Stimulated activated CD4-positive, alpha-beta T cell treated with anti-CD3 and anti-CD28 coated beads, TNF-alpha, amount 100 ng/mL, for 48 hours (primary cell): Measurements from ENCODE around the gene DNM3.

Experiments used
- DNase-seq, 3 donors: peaks; one replicate each; pipeline ENCODE4 v3.0.0-alpha.2; 2020; ENCODE audit warnings: low read depth in 3 of 3

The DNM3 gene

DNA sequence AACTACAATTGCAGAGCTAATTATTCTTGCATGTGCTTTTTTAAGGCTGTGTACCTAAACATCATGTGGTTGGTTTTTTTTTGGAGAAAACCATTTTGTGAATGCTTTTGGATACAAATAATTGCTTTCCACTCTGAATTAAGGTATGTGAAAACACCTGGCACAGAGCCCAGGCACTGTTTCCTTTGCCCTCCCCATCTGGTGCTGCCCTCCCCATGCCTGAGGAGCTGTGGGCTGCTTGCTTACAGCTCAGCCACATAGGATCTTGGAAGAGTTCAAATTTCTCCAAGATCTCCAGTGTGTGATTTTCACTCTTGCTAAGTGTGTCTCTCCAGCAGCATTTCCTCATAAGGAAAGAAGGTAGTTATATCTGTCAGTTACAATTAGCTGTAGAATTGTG is 27.8 kb downstream of the DNM3 start:
- DNase-seq, result no peak

DNA sequence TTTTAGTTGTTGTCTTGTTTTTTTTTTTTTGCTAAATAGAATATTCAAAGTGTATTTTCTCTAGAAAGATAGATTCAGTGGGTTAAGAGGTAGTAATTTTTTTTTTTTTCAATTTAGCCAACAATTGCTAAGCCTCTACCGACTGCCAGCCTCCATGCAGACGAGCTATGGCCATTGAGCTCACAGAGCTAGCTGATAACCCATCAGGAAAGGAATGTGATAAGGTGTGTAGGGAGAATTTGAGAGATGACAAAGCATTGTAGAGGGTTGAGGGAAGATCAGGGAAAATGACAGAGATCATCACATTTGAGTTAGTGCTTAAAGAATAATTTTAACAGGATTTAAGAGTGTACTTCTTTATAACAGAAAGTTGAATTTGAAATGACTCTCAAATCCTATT is 30.6 kb downstream of the DNM3 start:
- no peak for DNase-seq

DNA sequence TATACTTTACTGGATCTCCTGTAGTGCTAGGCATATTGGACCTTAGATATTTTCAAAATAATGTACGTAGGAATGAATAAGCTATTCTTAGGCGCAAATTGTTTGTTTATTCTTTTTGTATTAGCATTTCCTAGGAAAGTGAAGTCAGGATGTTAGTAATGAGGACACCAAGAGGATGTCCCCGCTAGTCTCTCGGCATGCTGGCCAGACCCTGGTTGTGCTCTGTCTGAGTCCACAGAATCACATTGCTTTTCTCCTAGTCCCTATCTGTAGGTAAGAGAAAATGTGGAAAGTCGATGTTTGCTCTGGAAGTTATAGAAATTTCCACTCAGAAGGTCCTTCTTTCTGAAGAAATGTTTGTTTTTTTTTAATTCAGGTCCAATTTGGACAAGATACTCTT is 31.1 kb downstream of the DNM3 start:
- no peak for DNase-seq

DNA sequence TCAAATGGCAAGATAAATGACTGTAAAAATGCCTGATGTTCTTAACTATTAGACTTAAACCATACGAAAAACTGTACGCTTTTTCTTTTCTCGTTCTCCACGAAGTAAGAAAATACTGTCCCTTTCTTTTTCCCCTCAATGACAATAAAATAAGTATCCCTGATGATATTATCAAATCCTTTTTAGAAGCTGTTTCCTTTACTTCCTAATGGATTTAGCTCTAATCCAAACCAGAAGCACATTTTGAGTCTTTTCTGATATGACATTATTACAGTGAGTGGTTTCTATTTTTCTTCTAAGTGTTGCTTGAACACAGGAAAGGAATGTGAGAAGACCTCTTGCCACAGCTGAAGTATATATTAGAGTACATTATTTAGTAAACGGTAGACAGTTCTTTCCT is 32.4 kb downstream of the DNM3 start:
- DNase-seq, result no peak

DNA sequence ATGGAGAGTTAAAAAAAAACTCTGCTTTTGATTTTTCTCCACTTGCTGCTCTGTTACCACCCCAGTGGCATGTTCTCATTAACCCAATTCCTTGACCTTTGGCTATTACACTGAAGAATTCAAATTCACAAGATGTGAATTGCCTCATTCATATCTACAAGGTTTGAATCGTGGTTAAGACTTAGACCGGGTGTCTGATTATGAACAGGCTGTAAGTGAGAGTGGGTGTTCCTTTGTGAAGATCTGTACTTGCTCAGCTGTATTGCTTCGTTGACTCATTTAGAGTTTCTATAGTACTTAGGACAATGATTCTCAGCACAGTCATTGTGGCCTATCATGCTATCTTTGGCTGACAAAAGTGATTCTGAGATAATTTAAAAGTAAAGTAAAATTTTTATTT is 36.4 kb downstream of the DNM3 start:
- no peak for DNase-seq

DNA sequence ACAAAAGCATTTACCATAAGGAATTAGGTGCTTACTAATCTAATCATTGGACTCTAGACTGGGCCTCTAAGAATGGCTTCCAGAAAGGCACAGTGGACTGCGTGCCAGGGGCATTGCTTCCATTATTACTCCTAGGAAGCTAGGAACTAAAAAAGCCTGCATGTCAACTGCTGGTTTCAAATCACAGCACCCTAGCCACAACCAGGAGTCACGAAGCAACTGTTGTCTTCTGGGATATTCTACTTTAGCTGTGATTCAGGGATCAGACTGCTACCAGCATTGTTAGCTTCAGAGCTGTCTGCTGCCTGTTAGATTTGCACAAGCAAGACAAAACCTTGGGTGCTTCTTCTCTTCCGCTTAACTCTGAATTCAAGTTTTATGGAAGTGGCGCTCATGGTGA is 38.3 kb downstream of the DNM3 start:
- DNase-seq, result no peak

DNA sequence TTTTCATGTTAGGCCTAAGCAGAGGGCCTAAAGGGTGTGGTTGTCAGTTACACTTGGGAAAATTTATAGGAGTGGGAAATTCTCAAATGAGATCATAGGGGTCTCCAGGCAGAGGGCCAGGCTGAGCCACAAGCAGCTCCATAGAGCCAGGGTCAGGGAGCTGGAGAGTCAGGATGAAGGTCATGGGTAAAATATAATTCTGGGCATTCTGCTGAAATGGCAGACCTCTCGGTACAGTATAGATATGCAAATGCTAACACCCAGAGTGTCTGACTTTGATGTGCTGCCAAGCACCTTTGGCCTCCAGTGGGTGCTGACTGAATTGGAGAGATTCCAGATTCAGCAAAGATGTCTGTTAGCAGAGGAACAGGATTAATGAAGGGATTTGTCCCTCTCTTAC is 40.1 kb downstream of the DNM3 start:
- no peak for DNase-seq

DNA sequence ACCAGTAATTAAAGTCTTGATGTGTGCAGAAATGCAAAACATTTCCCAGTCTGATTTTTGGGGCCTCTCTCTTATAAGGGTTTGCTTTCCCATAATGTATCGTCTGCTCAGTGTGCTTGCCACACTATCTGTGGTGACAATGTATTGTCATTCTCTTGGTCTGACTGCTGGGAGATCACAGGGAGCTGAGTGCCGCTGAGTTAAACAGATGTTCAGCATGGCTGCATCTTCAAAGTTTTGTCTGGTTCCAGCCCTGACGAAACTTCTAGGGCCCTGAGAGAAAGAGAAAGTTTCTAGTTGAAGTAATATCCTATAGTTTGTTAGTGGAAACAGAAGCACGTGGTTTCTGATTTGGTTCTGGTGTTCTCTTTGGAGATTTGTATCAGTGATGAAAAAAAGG is 42.6 kb downstream of the DNM3 start:
- peak in 1 of 3 donors; percentile 27 for DNase-seq

DNA sequence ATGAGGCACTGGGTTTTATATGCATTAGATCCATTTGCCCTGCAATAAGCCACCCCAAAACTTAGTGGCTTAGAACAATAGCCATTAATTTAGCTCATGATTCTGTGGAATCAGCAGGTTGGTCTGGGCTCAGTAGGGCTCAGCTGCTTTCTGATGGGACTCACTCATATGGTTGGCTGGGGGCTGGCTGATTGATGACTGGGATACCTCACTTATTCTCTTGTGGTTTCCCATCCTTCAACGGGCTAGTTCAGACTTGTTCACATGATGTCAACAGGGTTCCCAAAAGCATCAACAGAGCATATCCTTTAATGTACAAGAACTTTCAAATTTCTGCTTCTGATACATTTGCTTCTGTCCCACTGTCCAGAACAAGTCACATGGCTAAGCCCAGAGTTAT is 43.2 kb downstream of the DNM3 start:
- DNase-seq, result no peak

DNA sequence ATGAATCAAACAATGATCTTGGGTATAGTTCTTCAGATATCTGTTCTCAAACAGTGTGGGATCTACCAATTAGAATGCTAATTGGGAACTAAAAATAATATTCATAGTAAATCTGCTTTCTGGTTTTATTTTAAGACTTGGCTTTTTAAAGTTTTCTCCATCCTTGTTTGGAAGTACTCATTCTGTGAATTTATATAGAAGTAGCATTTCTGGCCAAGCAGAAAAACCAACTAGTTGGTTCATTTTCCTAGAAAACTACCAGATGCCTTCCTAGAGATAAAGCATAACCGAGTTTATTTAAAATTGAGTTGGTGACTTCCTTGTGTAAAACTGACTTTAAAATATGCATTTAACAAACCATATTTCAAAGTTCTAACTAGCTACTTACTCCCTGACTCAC is 48.8 kb downstream of the DNM3 start:
- DNase-seq, result no peak

DNA sequence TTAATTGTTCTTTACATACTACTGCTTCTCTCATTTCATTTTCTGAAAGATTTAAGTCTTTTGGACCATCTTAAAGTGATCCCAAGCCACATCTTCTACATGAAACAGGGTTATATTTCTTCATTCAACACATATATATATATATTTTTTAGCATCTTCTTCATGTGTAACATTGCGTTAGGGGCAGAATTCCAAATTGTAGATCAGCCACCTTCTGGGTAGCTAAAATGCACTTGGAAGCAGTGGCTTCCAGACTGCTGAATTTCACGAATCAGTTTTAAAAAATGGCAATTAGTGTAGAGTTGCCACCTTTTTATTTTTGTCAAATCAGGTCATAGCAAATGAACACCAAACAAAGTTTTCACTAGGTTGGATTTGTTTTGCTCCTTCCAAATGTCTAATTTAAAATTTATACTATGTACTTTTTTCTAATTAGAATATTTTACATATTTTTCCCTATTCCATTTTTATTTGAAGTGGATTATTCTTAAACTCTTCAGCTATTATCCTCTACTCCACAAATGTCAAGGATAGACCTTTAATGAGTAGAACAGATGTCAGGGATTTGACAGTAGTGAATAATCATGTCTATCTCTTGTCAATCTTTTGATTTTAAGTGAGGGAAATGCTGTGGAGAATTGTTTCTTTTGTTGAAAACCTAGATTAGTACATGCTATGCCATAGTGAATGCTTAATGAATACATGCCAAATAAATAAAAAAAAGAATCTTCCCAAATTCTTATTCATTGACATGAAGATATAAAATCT is 55.8 kb downstream of the DNM3 start:
- no peak for DNase-seq

DNA sequence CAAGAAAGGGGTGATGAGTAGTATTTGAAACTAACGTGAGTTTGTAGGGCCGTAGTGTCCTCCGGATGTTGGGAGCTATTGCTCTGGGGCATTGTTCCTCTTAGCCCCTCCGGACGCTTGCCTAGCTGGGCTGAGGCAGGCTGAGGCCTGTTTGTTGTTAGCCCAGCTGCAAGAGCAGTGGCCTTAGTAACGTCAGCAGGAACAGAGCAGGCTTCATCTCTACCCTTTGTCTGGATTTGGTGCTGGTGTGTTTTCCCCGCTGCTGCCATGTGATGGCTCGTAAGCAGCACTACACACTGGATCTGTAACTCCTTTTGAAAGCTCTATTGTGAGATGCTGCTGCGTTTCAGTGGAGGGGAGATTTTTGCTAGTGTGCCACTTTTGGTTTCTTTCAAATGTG is 57.6 kb downstream of the DNM3 start:
- no peak for DNase-seq

DNA sequence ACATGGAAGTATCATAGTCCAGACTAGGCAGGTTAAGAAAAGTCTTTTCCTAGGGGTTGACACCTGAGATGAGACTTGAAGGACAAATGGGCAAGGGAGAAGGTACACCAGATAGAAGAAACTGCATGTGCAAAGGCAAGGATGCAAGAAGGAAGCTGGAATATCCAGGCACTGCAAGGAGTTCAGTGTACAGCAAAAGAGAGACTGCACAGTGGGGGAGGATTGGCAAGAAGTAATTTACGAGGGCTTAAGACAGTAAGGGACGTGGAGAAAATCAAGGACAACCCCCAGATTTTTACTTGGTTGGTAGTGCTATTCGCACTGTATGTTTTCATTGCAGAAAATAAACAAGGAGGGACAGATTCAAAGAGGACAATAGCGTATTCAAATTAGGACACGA is 58.5 kb downstream of the DNM3 start:
- no peak for DNase-seq

DNA sequence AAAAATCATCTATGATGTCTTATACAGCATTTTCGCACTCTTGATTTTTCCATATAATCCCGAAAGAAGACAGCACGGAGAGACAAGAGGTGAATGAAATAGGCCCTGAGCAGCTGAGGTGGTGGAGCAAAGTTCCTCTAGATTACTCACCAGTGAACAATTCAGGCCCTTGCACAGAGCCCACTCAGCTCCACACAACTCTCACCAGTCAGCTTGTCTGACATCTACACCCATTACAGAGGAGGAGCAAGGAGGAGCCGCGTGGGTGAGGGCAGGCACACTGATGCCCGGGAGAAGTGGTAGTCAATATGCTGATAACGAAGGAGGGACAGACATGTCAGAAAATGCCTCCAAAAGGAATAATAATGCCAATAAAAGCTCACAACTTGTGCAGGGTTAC is 59.9 kb downstream of the DNM3 start:
- DNase-seq, result no peak

DNA sequence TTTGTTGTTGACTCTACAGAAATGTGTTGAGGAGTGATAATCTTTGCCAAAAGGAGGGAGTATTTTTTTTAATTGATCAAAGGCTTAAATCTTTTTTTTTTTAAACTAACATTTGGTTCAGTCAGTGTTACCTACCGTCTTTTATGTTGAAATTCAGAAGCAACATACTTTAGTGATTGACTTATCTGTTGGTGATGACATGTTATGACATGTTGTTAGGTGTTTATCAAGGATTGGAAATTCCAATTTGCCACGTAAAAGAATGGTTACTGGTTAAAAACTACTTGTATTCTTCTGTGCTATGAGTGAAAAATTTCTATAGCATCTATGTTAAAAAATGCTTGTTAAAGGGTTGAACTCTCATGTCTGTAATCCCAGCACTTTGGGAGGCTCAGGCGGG is 61.2 kb downstream of the DNM3 start:
- DNase-seq, result no peak

DNA sequence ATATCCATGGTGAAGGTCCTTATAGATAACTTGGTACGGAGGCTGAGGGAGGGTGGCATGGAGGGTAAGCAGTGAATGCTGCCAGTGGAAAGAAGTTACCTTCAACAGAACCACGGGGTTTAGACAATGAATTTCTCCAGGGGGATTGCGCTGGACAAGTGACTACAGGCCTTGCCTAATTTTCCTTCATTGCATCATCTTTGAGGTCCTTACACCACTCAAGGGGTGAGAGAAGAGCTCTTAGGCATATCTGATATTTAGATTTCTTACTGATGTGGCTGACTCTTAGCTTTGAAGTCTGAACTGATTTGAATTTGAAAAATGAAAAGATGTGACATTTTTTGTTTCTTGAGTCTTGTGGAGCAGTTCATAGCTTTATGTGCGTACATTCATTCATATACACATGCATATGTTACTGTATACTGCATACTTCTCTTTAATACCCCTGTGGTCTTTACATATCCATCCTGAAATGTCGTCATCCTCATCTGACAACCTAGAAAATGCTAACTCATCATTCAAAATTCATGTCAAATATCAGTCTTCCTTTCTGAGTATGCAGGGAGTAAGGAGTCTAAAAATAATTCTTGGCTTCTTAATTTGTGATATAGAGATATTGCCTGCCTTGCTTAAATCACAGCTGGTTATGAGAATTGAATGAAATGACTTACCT is 63.6 kb downstream of the DNM3 start:
- no peak for DNase-seq

DNA sequence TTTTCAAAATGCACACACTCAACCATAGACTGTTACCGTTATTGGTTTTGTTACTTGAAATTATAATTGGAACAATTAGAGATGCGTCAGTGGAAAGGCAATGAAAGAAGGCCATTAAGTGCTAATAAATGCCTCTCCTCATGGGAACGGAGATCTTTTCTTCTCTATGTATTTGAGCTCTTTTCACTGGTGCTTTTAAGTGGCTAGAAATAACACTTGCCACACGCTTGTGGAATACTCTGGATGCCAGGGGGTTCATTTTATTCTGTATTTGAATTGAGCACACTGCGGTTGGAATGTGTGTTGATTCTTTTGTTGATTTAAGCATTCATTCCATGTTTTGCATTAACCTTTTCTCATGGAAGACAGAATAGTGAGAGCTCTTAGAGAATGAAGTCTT is 68.4 kb downstream of the DNM3 start:
- no peak for DNase-seq

DNA sequence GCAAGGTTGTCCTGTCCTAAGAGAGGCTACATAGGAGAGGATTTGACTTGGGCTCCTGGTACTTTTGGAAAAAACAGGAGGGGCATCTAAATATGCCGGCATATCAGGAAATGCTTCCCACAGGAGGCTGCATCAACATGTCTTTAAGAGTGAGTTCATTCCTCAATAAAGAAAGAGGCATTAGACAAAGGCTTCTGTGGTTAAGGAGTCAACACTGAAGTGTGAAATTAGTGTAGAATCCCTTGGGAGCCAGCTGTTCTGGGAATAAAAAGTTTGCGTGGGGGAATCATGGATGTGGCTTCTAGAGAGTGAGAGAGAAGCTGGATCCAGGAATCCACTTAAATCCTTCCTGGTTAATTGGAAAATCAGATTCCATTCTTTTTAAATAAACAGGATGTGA is 69.5 kb downstream of the DNM3 start:
- no peak for DNase-seq

DNA sequence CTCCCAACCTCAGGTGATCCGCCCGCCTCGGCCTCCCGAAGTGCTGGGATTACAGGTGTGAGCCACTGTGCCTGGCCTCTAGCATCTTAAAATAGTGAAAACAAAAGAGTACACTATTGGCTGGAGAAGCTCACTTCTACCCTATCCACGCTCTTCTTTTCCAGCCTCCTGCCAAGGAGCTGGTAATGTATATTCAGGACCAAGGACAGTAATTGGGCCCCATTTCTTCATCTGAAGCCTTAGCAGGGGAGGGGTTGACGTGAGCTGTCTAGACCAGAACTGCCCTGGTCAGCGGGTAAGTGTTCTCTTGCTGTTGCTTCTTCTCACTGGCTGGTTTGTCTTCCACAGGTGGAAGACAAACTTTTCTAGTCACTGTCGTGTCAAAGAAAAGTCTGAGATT is 70.2 kb downstream of the DNM3 start:
- no peak for DNase-seq

DNA sequence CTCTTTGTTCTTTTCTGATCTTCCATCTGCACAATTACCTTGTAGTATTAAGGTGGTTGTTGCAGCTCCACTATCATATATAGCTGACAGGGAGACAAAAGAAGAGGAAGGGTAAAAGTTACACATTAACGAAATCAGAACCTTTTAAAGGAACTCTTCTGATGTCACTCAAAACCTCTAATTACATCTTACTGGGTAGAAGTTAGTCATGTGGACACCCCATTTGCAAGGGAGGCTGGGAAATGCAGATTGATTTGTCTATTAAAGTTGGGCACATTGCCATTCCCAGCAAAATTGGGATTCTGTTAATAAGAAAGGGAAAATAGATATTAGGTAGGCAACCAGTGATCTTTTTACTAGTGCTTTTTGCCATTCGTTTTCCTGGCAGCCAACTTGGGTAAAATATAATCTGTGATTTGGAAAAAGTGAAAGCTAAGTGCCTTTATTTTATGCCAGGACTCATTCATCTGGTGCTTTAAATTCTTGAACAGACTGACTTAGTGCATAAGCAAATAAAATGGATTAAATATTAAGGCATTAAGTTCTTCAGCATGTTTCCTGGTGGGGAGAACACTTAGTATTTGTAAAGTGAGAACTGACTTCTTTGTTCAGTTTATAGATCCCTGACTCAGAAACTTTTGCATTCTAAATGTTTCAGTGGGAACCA is 71.3 kb downstream of the DNM3 start:
- no peak for DNase-seq

DNA sequence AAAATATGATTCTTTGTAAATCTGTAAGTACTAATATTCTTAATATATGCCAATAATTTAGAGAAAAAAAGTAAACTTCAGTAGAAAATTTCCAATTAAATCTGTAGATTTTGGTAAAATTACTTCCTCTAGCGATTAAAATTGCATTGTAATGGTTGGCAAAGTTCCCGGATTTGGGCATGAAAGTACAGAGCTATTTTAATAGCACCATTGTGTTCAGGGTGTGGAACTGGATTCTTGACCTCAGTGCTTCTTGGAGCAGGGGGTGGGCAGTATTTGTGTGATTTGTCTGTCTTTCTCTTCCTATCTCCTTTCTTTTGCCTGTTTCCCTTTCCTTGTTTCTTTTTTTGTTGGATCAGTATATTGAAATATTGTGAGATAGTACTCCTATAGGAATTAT is 72.1 kb downstream of the DNM3 start:
- no peak for DNase-seq

DNA sequence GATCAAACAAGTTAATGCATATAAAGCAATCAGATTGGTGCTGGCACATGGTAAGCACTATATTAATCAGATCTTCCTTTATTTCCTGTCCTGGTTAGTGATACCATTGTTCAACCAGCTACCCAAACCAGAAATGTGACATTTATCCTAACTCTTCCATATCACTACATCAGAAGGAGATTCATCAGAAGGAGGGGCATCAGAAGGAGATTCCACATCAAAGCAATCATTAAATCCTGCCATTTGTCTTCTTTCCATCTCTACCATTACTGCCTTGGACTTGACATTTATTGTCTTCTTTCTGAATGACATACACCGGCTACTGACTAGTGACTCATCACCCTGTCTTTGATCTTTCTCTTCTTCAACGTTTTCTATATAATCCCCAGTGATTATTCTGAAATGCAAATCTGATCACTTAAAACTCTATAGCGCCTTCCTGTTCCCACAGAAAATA is 75.0 kb downstream of the DNM3 start:
- no peak for DNase-seq

DNA sequence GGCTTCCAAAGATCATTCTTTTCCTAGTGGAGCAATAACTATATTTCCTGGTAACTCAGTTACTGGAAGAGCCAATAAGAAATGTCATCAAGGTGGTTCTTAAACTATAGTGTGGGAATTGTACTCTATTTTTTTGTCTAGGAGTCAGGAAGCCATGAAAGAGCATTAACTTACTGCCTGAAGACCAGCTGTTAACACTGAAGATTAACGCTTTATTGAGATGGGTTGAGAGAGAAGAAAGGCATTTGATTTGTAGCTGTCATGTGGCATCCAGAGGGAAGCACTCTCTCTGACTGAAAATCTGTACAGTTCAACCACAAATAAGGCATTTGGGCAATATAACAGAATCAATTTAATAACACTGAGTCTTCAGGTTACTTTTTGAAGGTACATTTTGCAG is 76.0 kb downstream of the DNM3 start:
- no peak for DNase-seq
